ENCODE data around the gene LIG3.
"Not testable (repeated sequence)": the region's sequence is repeated elsewhere in the genome, so short reads cannot be mapped to it uniquely, and the experiment has no call there.

The LIG3 gene

DNA sequence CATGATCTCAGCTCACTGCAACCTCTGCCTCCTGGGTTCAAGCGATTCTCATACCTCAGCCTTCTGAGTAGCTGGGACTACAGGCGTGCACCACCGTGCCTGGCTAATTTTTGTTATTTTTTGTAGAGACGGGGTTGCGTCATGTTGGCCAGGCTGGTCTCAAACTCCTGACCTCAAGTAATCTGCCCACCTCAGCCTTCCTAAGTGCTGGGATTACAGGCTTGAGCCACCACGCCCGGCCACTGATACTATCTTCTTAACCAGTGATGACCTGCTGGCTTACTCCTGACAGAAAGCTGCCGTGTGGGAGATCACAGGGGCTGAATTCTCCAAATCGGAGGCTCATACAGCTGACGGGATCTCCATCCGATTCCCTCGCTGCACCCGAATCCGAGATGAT lies 20.7 kb downstream of the LIG3 start:
- not testable (repeated sequence) for DNase-seq

DNA sequence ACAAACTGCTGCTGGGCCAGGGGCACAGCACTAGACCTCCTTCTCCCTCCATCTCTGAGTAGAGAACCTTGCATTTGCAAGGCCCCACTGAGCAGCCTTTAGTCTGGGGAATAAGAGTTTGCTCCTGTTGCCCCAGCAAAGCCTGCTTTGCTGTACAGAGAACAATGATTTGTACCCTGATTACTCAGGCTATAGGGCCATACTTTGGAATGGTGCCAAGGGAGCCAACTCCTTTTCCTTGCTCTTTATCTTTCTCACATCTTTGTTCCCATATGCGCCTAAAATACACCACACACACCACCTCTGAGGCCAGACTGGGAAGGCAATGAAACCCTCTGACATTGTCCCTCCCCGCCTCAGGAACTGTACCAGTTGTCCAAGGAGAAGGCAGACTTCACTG lies 21.2 kb downstream of the LIG3 start:
- DNase-seq, result no peak

DNA sequence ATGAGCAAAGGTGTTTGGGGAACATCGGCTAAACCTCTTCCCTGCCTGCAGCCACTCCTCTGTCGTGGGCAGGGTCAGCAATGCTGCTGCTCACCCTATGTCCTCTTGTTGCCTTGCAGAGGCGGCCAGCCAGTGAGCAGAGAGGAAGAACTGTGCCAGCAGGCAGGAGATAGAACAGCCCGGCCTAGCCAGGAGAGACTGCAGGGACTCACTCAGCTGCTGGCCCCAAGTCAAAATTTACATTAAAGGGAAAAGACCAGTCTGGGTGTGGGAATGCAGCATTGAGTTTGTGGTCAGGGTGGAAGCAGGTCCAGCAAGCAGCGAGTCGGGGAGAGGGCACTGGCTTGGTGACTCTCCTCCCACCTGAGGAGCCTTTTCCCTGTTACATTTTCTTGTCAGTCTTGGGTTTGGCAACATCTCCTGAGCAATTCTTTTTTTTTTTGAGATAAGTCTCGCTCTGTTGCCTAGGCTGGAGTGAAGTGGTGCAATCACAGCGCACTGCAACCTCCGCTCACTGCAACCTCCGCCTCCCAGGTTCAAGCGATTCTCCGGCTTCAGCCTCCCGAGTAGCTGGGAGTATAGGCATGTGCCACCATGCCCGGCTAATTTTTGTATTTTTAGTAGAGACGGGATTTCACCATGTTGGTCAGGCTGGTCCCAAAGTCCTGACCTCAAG lies 22.7 kb downstream of the LIG3 start:
- no peak for DNase-seq

GRCh38 chr17:35003778-35004177 lies 23.5 kb downstream of the LIG3 start:
- DNase-seq, result no peak

- DNase-seq, result no peak
Measured at GRCh38 chr17:35006345-35006744, 26.0 kb downstream of the LIG3 start.

GRCh38 chr17:35006961-35007360 lies 26.6 kb downstream of the LIG3 start:
- no peak for DNase-seq

- no peak for DNase-seq
Measured at GRCh38 chr17:35010093-35010492, 29.8 kb downstream of the LIG3 start.

DNA sequence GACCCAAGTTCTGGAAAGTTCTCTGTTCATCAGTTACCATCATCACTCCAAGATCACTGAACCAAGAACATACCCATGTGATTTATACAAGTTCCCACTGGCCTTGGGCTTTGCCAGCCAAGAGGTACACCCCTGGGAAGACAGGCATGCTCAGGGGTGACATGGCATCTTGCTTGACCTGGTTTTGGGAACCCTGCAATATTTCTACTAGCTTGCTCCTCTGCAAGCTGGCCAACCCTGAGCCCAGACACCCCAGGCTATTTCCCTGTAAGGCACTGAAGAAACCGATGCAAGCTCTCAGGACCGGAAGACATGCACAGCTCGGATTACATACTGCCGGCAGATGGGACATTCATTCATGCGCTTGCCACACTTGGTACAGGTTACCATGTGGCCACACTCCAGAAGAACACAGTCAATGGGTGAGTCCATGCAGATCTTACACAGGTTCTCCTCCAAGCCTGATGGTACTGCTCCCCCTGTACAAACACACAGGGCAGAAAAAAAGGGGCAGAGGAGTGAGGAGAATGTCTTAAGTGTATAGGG lies 31.4 kb downstream of the LIG3 start:
- no peak for DNase-seq

- no peak for DNase-seq
Measured at GRCh38 chr17:35016369-35016768, 36.1 kb downstream of the LIG3 start.

GRCh38 chr17:35017021-35017420 lies 36.7 kb downstream of the LIG3 start:
- DNase-seq, result no peak

GRCh38 chr17:35018814-35019213 lies 38.5 kb downstream of the LIG3 start:
- no peak for DNase-seq

GRCh38 chr17:35019386-35020179 lies 39.3 kb downstream of the LIG3 start:
- no peak for DNase-seq

- no peak for DNase-seq
Measured at GRCh38 chr17:35021520-35022380, 41.4 kb downstream of the LIG3 start.

- peak; percentile 90 for DNase-seq
Measured at GRCh38 chr17:35022536-35023063, 42.3 kb downstream of the LIG3 start.

DNA sequence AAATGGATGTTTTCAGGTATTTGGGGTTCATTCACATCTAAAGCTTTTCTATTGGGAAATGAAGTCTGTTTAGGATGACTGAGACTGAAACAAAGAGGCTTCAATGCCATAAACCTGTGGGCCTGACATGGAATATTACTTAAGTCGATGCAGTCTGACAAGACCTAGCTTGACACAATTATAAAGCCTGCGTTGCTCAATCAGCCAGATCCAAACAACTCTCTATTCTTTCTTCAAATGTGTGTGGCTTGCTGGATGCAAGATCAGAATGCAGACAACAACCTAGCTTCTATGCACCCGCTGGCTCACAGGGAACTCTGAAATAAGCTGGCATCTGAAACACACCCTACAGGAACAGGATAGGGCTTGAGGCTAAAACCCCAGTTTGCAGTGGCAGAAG lies 43.2 kb downstream of the LIG3 start:
- DNase-seq, result no peak

DNA sequence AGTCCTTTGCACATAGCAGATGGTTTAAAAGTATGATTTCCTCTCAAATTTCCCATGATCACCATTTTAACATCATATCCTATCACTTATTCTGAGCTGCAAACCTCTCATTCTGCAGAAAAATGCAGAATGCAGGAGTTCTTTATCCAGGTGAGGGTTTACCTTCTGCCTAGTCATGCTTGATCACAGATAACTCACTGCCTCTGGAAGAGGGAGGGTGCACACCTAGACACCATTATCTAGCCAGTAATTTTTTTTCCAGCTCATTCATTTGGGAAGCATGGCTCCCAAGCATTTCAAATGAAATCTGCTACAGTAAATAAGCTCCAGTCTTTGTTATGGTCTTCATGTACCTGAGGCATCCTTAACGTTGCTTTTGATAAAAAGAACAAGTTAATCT lies 45.2 kb downstream of the LIG3 start:
- DNase-seq, result no peak

DNA sequence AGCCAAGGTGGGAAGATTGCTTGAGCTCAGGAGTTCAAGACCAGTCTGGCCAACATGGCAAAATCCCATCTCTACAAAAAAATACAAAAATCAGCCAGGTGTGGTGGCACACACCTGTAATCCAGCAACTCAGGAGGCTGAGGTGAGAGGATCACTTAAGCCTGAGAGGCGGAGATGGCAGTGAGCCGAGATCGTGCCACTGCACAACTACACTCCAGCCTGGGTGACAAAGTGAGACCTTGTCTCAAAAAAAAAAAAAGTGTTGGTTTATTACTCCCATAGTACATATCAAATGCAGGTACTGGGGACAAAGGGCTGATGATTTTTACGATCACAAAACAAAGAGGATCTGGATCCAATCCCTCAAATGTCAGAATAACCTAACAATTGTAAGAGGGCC lies 47.8 kb downstream of the LIG3 start:
- not testable (repeated sequence) for DNase-seq

GRCh38 chr17:35028531-35029262 lies 48.4 kb downstream of the LIG3 start:
- DNase-seq, result peak; percentile 79

- no peak for DNase-seq
Measured at GRCh38 chr17:35030780-35031179, 50.5 kb downstream of the LIG3 start.

- no peak for DNase-seq
Measured at GRCh38 chr17:35038453-35038852, 58.1 kb downstream of the LIG3 start.

DNA sequence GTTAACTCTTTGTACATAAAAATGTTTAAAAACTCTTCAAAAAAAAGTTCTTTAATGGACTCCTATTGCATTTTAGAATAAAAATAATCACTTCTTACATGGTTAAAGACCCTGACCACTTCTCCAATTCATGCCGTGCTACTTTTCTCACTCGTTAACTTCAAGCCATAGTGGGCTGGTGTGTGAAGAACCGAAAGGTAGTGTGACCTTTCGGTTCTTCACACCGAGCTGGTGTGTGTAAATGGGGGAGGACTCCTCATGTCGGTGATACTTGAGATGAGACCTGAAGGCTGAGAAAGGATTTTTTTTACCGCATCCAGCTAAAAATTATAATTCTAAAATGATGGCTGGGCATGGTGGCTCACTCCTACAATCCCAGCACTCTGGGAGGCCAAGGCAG lies 61.1 kb downstream of the LIG3 start:
- DNase-seq, result no peak

DNA sequence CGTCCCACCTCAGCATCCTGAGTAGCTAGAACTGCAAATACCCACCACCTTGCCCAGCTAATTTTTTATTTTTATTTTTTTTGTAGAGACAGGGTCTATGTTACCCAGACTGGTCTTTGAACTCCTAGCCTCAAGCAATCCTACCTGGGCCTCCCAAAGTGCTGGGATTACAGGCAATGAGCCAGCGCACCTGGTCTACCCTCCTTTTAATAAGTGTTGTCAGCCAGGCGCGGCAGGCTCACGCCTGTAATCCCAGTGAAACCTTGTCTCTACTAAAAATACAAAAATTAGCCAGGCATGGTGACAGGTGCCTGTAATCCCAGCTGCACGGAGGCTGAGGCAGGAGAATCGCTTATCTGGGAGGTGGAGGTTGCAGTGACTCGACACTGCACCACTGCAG lies 63.9 kb downstream of the LIG3 start:
- DNase-seq, result no peak
